Astrocyte (in vitro differentiated cells and primary cell): ENCODE data around the gene OPRD1. TPM values are rescaled to one million over a fixed set of nuclear protein-coding genes. Genes with fewer than 3 reads are reported as not detected.

ENCODE experiments used
- DNase-seq: peaks from one replicate; pipeline ENCODE4 v3.0.0-alpha.2; 2010; ENCODE audit warnings: low read depth
- FAIRE-seq: peaks from 2 replicates; lab custom pipeline; 2011; peaks lifted over from hg19 to GRCh38; lab: Jason Lieb, UNC
- H2AFZ ChIP-seq: 2 replicates; pipeline ENCODE4 v1.6.0; 2012; ENCODE audit warnings: low read depth, low read length, inconsistent platforms
- H3K27ac ChIP-seq: 2 replicates; pipeline ENCODE4 v1.5.1; 2011; ENCODE audit warnings: low read depth, low read length, inconsistent platforms
- H3K27me3 ChIP-seq: 2 replicates; pipeline ENCODE4 v1.6.0; 2011; ENCODE audit warnings: low read length, inconsistent platforms; ENCODE audit not compliant: insufficient read depth
- H3K36me3 ChIP-seq: 2 replicates; pipeline ENCODE4 v1.5.1; 2011; ENCODE audit warnings: low read length, inconsistent platforms; ENCODE audit not compliant: insufficient read depth
- H3K4me1 ChIP-seq: 2 replicates; pipeline ENCODE4 v1.5.1; 2011; ENCODE audit warnings: low read length, inconsistent platforms; ENCODE audit not compliant: insufficient read depth
- H3K4me2 ChIP-seq: 2 replicates; pipeline ENCODE4 v1.6.0; 2012; ENCODE audit warnings: low read length, inconsistent platforms
- H3K4me3 ChIP-seq: 2 replicates; pipeline ENCODE4 v1.5.1; 2011; ENCODE audit warnings: low read depth, mild to moderate bottlenecking, low read length, inconsistent platforms; ENCODE audit not compliant: insufficient read depth
- H3K79me2 ChIP-seq: 2 replicates; pipeline ENCODE4 v1.6.0; 2012; ENCODE audit warnings: mild to moderate bottlenecking, low read length, inconsistent platforms; ENCODE audit not compliant: insufficient read depth
- H3K9ac ChIP-seq: 2 replicates; pipeline ENCODE4 v1.6.0; 2012; ENCODE audit warnings: mild to moderate bottlenecking, low read length, inconsistent platforms
- H3K9me3 ChIP-seq: 2 replicates; pipeline ENCODE4 v1.5.1; 2012; ENCODE audit warnings: low read depth, mild to moderate bottlenecking, low read length, inconsistent platforms; ENCODE audit not compliant: insufficient read depth
- H4K20me1 ChIP-seq: 2 replicates; pipeline ENCODE4 v1.6.0; 2012; ENCODE audit warnings: low read length, inconsistent platforms; ENCODE audit not compliant: insufficient read depth
- H3K27ac Mint-ChIP-seq: one replicate; pipeline ENCODE4 v1.8.0; 2021; ENCODE audit warnings: mild to moderate bottlenecking, mixed read lengths; ENCODE audit not compliant: unreplicated experiment
- H3K27me3 Mint-ChIP-seq: one replicate; pipeline ENCODE4 v1.8.0; 2021; ENCODE audit warnings: low read depth, mixed read lengths; ENCODE audit not compliant: unreplicated experiment
- H3K36me3 Mint-ChIP-seq: one replicate; pipeline ENCODE4 v1.8.0; 2021; ENCODE audit warnings: low read depth, mixed read lengths; ENCODE audit not compliant: unreplicated experiment
- H3K4me1 Mint-ChIP-seq: one replicate; pipeline ENCODE4 v1.8.0; 2021; ENCODE audit warnings: low read depth, mixed read lengths; ENCODE audit not compliant: unreplicated experiment
- H3K4me3 Mint-ChIP-seq: one replicate; pipeline ENCODE4 v1.8.0; 2021; ENCODE audit warnings: mild to moderate bottlenecking, moderate library complexity, mixed read lengths; ENCODE audit not compliant: unreplicated experiment
- H3K9me3 Mint-ChIP-seq: one replicate; pipeline ENCODE4 v1.8.0; 2021; ENCODE audit warnings: mild to moderate bottlenecking, mixed read lengths; ENCODE audit not compliant: unreplicated experiment
- CTCF ChIP-seq: IDR thresholded peaks from 2 replicates; pipeline ENCODE4 v1.5.1; 2011; ENCODE audit warnings: low read depth, mild to moderate bottlenecking, inconsistent platforms, low read length, moderate library complexity; ENCODE audit not compliant: insufficient read depth
- EZH2 ChIP-seq: IDR thresholded peaks from 2 replicates; pipeline ENCODE4 v1.6.1; 2012; ENCODE audit warnings: mild to moderate bottlenecking, low read length, inconsistent platforms; ENCODE audit not compliant: insufficient read depth
- total RNA-seq: library from RNA; stranded (reverse); gene quantifications from 2 replicates; pipeline ENCODE4 v1.2.1, GENCODE V29; 2021

The OPRD1 gene
- total RNA-seq, 1 donor from 2014 or later, result 1.2 TPM

GRCh38 chr1:28783363-28783762 is 28.6 kb upstream of the OPRD1 start:
- no peak overlapping the region for H3K9ac ChIP-seq
- Mint-ChIP-seq H3K36me3 (peaks cover 3% of the 10 kb centered on the region), H3K27me3 (peaks cover 16% of the 10 kb centered on the region), H3K4me3 (no peak overlapping the region), H3K4me1 (peaks cover 6% of the 10 kb centered on the region), H3K27ac (no peak overlapping the region), H3K9me3 (no peaks in the 10 kb centered on the region)
- no peak for TF ChIP-seq CTCF
- no peak for TF ChIP-seq EZH2
- H3K4me1 ChIP-seq, result no peaks in the 10 kb centered on the region
- no peak overlapping the region for H3K4me3 ChIP-seq
- H3K27ac ChIP-seq, result no peak overlapping the region
- H3K9me3 ChIP-seq, result no peaks in the 10 kb centered on the region
- no peaks in the 10 kb centered on the region for H3K79me2 ChIP-seq
- H4K20me1 ChIP-seq, result no peaks in the 10 kb centered on the region
- no peak for DNase-seq
- H3K27me3 ChIP-seq, result no peaks in the 10 kb centered on the region
- H2AFZ ChIP-seq, result no peak overlapping the region
- no peaks in the 10 kb centered on the region for H3K36me3 ChIP-seq
- no peak for FAIRE-seq
- H3K4me2 ChIP-seq, result no peak overlapping the region

GRCh38 chr1:28789412-28789811 is 22.6 kb upstream of the OPRD1 start:
- Histone ChIP-seq H3K9me3 (no peaks in the 10 kb centered on the region), H3K27me3 (no peaks in the 10 kb centered on the region), H4K20me1 (no peaks in the 10 kb centered on the region), H2AFZ (no peak overlapping the region), H3K36me3 (no peaks in the 10 kb centered on the region), H3K9ac (no peak overlapping the region), H3K4me3 (no peak overlapping the region), H3K27ac (no peak overlapping the region), H3K79me2 (no peaks in the 10 kb centered on the region), H3K4me2 (no peak overlapping the region), H3K4me1 (no peaks in the 10 kb centered on the region)
- no peak for FAIRE-seq
- Mint-ChIP-seq H3K36me3 (no peaks in the 10 kb centered on the region), H3K9me3 (peaks cover 1% of the 10 kb centered on the region), H3K27me3 (peaks cover 25% of the 10 kb centered on the region), H3K27ac (no peak overlapping the region), H3K4me3 (no peak overlapping the region), H3K4me1 (peaks cover 2% of the 10 kb centered on the region)
- TF ChIP-seq CTCF (no peak), EZH2 (no peak)
- DNase-seq, result no peak

GRCh38 chr1:28789816-28790215 is 22.2 kb upstream of the OPRD1 start:
- H3K9me3 ChIP-seq, result no peaks in the 10 kb centered on the region
- DNase-seq (no peak), FAIRE-seq (no peak)
- peaks cover 2% of the 10 kb centered on the region for H3K4me1 Mint-ChIP-seq
- peaks cover 25% of the 10 kb centered on the region for H3K27me3 Mint-ChIP-seq
- peaks cover 1% of the 10 kb centered on the region for H3K9me3 Mint-ChIP-seq
- no peaks in the 10 kb centered on the region for H3K36me3 ChIP-seq
- no peak overlapping the region for H3K4me3 Mint-ChIP-seq
- H3K79me2 ChIP-seq, result no peaks in the 10 kb centered on the region
- no peak overlapping the region for H3K9ac ChIP-seq
- H3K36me3 Mint-ChIP-seq, result no peaks in the 10 kb centered on the region
- H2AFZ ChIP-seq, result no peak overlapping the region
- no peak for TF ChIP-seq CTCF
- no peak for TF ChIP-seq EZH2
- no peak overlapping the region for H3K4me3 ChIP-seq
- H4K20me1 ChIP-seq, result no peaks in the 10 kb centered on the region
- H3K4me2 ChIP-seq, result no peak overlapping the region
- no peak overlapping the region for H3K27ac ChIP-seq
- no peaks in the 10 kb centered on the region for H3K27me3 ChIP-seq
- no peak overlapping the region for H3K27ac Mint-ChIP-seq
- H3K4me1 ChIP-seq, result no peaks in the 10 kb centered on the region
